GM12892 (cell line): Measurements from ENCODE around the gene SNX32.
"Not testable (repeated sequence)": the region's sequence is repeated elsewhere in the genome, so short reads cannot be mapped to it uniquely, and the experiment has no call there.

Source experiments
- DNase-seq: peaks from one replicate; pipeline ENCODE4 v3.0.0; 2011; ENCODE audit not compliant: insufficient read length
- FAIRE-seq: peaks from 2 replicates; lab custom pipeline; 2011; peaks lifted over from hg19 to GRCh38; lab: Jason Lieb, UNC
- POLR2A ChIP-seq: IDR thresholded peaks from 2 replicates; pipeline ENCODE4 v1.6.1; 2011; ENCODE audit warnings: low read depth, low read length, control low read depth
- POLR2AphosphoS5 ChIP-seq: IDR thresholded peaks from 2 replicates; pipeline ENCODE4 v1.6.1; 2011; ENCODE audit warnings: low read depth, low read length, control low read depth
- TAF1 ChIP-seq: IDR thresholded peaks from 2 replicates; pipeline ENCODE4 v1.6.1; 2011; ENCODE audit warnings: low read depth, mild to moderate bottlenecking, control low read depth, low read length, borderline replicate concordance

Gene SNX32

DNA sequence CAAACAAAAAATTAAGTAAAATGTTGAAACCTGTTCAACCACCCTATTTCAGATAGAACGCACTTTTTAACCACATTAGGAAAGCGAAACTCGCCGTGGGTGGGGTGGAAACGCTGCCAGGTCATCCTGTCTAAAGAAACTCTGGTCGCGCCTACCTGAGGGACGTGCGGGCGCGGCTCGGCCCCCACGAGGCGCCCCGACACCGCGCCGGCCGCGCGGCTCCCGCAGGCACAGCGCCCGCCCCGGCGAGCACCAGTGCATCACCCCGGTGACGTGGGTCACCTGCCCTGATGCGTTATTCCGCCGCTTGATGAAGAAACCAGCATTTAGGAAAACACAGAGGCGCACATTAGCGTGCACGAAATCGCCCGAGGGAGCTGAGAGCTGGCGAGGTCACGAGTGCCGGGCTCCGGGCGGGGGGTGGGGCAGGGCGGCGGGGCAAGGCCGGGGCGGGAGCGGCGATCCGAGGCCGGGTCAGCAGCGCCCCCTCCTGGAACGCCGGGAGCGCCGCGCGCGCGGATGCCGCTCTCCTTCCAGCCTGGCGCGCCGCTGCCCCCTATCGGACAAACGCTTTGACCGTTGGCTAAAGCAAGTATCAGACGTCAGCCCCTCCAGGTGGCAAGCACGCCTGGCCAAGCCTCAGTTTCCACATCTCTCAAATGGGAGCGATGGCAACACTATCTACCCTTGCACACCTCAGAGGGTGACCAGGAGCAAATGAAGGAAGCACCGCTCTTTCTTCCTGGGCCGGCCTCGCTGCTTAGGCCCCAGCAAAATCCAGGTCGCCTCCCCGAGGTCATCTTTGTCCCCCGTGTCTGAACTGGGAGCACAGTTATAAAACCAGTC is 15.7 kb upstream of the SNX32 start:
- peak; percentile 96 for FAIRE-seq
- DNase-seq, result peak; percentile 93
- no peak for TF ChIP-seq POLR2AphosphoS5
- TF ChIP-seq POLR2A, result no peak
- no peak for TF ChIP-seq TAF1

GRCh38 chr11:65821107-65821506 is 12.7 kb upstream of the SNX32 start:
- FAIRE-seq, result no peak
- TF ChIP-seq TAF1 (no peak), POLR2AphosphoS5 (no peak), POLR2A (no peak)
- no peak for DNase-seq

GRCh38 chr11:65822776-65823528 is 10.8 kb upstream of the SNX32 start:
- TF ChIP-seq TAF1 (no peak), POLR2AphosphoS5 (no peak), POLR2A (no peak)
- DNase-seq (no peak), FAIRE-seq (no peak)

- TF ChIP-seq POLR2AphosphoS5 (no peak), TAF1 (no peak)
- FAIRE-seq, result no peak
- DNase-seq, result no peak
Observed at GRCh38 chr11:65826984-65827735, 6.6 kb upstream of the SNX32 start.

DNA sequence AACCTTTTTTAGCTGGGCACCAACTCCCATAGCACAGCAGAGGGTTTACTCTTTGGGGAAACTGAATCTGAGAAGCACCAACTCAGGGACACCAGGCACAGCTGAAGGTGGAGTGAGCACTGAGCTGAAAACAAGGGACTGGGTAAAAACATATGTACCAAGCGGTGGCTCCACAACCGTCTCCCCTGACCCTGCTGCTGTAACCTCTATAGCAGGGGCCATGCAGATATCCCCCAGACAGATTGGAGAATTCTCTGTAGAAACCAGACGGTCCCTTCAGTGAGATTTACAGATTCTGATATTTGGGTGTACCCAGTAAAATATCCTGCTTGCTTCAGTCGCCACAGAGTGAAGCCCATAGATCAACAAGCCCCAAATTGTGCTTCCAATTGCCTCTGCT is 4.3 kb upstream of the SNX32 start:
- TF ChIP-seq TAF1, result no peak
- no peak for TF ChIP-seq POLR2A
- TF ChIP-seq POLR2AphosphoS5, result no peak
- FAIRE-seq (no peak), DNase-seq (no peak)

DNA sequence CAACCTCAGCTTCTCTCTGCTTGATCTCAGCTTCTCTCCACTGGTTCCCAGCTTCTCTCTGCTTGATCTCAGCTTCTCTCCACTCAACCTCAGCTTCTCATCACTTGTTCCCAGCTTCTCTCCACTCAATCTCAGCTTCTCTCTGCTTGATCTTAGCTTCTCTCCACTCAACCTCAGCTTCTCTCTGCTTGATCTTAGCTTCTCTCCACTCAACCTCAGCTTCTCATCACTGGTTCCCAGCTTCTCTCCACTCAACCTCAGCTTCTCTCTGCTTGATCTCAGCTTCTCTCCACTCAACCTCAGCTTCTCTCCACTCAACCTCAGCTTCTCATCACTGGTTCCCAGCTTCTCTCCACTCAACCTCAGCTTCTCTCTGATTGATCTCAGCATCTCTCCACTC is 1.5 kb upstream of the SNX32 start:
- peak; percentile 56 for FAIRE-seq
- DNase-seq, result not testable (repeated sequence)

GRCh38 chr11:65834202-65834601 is 439 bp downstream of the SNX32 start:
- DNase-seq, result no peak
- no peak for TF ChIP-seq POLR2AphosphoS5
- no peak for TF ChIP-seq TAF1
- TF ChIP-seq POLR2A, result no peak
- FAIRE-seq, result no peak

DNA sequence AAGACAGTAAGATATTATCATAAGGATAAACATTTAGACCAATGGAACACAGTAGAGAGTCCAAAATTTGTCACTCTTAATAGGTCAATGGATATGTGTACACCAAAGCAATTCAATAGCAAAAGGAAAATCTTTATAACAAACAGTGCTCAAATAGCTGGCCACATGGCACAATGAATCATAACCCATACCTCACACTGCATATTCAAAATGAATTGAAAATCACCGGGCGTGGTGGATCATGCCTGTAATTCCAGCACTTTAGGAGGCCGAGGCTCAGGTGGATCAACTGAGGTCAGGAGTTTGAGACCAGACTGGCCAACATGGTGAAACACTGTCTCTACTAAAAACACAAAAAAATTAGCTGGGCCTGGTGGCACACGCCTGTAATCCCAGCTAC is 8.4 kb downstream of the SNX32 start:
- TF ChIP-seq POLR2AphosphoS5 (no peak), POLR2A (no peak), TAF1 (no peak)
- peak; percentile 24 for FAIRE-seq
- DNase-seq, result no peak

DNA sequence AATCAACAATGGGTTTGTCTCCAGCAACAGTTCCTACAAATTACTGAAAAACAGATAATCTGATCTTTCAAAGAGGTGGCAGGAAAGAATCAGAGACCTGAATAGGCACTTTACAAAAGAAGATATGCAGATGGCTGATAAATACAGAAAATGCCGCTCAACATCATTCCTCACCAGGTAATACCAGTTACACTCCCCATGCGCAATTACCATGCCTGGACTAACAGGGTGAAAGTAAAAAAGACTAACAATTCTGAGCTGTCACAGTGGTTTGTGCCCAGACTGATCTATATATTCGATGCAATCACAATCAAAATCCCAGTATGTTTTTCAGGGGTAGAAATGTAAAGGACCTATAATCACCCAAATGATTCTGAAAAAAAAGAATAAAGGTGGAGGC is 10.0 kb downstream of the SNX32 start:
- no peak for FAIRE-seq

DNA sequence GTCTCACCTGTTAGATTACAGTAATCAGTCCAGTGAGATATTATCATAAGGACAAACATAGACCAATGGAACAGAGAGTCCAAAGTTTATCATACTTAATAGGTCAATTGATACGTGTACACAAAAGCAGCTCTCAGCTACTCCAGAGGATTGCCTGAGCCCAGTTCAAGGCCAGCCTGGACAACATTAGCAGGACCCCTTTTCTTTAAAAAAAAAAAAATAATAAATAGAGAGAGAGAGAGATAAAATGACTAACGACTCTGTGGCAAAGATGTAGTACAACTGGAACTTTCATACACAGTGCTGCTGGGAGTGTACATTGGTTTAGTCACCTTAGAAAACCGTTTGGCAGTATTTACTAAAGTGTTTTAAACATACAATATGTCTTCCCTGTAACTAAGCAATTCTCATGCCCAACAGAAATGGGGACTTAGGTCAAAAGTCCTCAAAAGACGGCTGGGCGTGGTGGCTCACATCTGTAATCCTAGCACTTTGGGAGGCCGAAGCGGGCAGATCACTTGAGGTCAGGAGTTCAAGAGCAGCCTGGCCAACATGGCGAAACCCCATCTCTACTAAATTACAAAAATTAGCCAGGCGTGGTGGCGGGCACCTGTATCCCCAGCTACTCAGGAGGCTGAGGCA is 10.6 kb downstream of the SNX32 start:
- DNase-seq (no peak), FAIRE-seq (no peak)
- TF ChIP-seq TAF1 (no peak), POLR2AphosphoS5 (no peak), POLR2A (no peak)

More for the DNA sequence above, 10.0 kb downstream of the SNX32 start:
- DNase-seq, result no peak
- TF ChIP-seq TAF1, result no peak
- TF ChIP-seq POLR2AphosphoS5, result no peak
- TF ChIP-seq POLR2A, result no peak

- no peak for DNase-seq
Observed at GRCh38 chr11:65847746-65848145, 14.0 kb downstream of the SNX32 start.

GRCh38 chr11:65848693-65849092 is 14.9 kb downstream of the SNX32 start:
- not testable (repeated sequence) for FAIRE-seq, DNase-seq

More at GRCh38 chr11:65847746-65848145, 14.0 kb downstream of the SNX32 start:
- FAIRE-seq, result no peak
- TF ChIP-seq POLR2A (no peak), TAF1 (no peak), POLR2AphosphoS5 (no peak)
